ENCODE measurements around the gene FUS.
"Not testable (repeated sequence)": the region's sequence is repeated elsewhere in the genome, so short reads cannot be mapped to it uniquely, and the experiment has no call there.

The FUS gene

DNA sequence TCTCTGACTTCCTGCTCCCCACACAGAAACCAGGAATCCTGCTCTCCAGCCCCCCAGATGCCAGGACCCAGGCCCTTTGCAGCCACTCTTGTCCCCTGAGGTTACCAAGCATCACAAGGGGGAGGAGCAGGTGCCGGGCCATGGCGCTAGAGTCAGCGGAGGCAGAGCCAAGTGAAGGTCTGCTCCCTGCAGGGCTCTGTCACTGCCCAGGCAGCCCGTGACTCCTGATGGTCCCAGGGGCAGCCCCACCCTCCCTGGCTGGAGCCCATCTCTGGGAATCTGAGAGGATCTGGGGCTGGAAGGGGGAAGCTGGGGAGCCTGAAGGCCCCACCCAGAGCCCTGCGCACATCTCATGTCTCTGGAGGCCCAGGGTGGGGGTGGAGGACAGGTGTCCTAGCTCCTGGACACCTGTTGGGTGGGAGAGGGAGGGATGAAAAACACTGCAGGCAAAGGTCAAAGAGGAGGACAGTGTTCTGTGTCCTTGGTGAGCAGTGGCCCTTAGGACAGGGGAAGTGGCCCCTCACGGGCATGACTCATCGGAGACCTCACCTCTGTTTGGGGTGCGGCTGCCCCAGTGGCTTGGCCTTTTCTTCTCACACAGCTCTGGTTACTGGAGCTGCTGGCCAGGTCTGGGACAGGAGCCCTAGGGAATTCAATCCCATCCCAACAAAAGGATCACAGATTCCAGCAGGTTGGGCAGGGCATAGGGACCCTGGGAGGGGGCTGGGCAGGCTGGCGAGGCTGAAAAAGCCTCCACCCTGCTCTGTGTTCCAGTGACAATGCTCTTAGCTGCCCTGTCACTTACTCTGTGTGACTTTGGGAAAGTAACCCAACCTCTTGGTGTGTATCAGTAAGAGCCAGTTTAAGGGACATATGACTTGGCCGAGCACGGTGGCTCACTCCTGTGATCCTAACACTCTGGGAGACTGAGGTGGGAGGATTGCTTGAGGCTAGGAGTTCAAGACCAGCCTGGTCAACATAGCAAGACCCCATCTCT is 29.7 kb upstream of the FUS start, which contains the start of gene PRSS36:
PRSS36 (minus strand) TSS at position 173 of the 997 bp plus-strand sequence; CDS start at position 142, 31 bp downstream.
- peaks cover 68% of the 10 kb centered on the region for H3K4me1 Mint-ChIP-seq (ENCODE audit: low read depth)
- peak within 1 kb of the TSS; percentile 77 for H3K4me3 Mint-ChIP-seq
- H3K27ac Mint-ChIP-seq, result peak within 1 kb of the TSS; percentile 93
- H3K9me3 Mint-ChIP-seq, result no peaks in the 10 kb centered on the region
- intact Hi-C loops (cut with micrococcal nuclease), result no loop called here
- H3K36me3 Mint-ChIP-seq (ENCODE audit: low read depth), result peaks cover 26% of the 10 kb centered on the region
- no peaks in the 10 kb centered on the region for H3K27me3 Mint-ChIP-seq

DNA sequence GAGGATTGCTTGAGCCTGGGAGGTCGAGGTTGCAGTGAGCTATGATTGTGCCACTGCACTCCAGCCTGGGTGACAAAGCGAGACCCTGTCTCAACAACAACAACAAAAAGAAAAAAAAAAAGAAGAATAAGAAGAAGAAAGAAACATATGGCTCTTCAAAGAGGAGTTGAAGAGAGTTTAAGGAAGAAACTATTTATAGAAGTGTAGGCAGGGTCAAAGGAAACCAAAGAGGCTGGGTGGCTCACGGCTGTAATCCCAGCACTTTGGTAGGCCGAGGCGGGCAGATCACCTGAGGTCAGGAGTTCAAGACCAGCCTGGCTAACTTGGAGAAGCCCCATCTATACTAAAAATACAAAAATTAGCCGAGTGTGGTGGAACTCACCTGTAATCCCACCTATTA is 29.0 kb upstream of the FUS start:
- H3K4me3 Mint-ChIP-seq, result peak overlapping the region; percentile 37
- intact Hi-C loops (cut with micrococcal nuclease), result not testable (repeated sequence)

DNA sequence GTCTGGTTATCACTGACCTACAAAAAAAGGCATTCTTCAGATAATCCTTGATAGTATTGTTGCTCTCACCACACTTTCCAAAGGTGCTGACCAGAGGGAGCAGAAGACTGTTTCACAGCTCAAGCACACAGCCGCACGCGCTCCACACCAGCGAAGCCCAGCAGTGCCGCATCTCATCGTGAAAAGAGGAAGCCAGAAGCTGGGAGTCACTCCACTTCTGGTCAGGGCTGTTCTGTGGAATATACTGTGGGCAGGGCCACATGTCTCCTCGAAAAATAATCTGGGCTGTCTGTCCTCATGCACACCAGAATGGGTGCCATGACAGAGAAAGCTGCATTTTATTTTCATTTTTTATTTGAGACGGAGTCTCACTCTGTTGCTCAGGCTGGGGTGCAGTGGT is 22.8 kb upstream of the FUS start:
- no peaks in the 10 kb centered on the region for H3K36me3 Mint-ChIP-seq (ENCODE audit: low read depth)
- H3K4me1 Mint-ChIP-seq (ENCODE audit: low read depth), result peaks cover 19% of the 10 kb centered on the region
- peaks cover 4% of the 10 kb centered on the region for H3K27me3 Mint-ChIP-seq
- peak overlapping the region; percentile 6 for H3K4me3 Mint-ChIP-seq
- H3K9me3 Mint-ChIP-seq, result no peaks in the 10 kb centered on the region
- intact Hi-C loops (cut with micrococcal nuclease), result no loop called here
- peak overlapping the region; percentile 88 for H3K27ac Mint-ChIP-seq

More for the DNA sequence above, 29.0 kb upstream of the FUS start:
- H3K27ac Mint-ChIP-seq, result peak overlapping the region; percentile 93
- peaks cover 18% of the 10 kb centered on the region for H3K36me3 Mint-ChIP-seq (ENCODE audit: low read depth)
- not testable (repeated sequence) for H3K27me3 Mint-ChIP-seq, H3K9me3 Mint-ChIP-seq
- H3K4me1 Mint-ChIP-seq (ENCODE audit: low read depth), result peaks cover 61% of the 10 kb centered on the region

DNA sequence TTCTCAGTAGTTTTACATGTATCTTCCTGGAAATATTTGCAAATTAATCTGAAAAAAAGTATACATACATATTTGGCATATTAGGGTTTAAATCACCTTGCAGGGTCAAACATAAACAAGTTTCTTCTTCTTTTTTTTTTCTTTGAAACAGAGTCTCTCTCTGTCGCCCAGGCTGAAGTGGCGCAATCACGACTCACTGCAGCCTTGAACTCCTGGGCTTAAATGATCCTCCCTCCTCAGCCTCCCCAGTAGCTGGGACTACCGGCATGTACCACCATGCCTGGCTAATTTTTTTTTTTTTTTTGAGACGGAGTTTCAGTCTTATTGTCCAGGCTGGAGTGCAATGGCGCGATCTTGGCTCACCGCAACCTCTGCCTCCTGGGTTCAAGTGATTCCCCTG is 12.6 kb upstream of the FUS start:
- no peaks in the 10 kb centered on the region for H3K27me3 Mint-ChIP-seq
- no peaks in the 10 kb centered on the region for H3K9me3 Mint-ChIP-seq
- no peaks in the 10 kb centered on the region for H3K36me3 Mint-ChIP-seq (ENCODE audit: low read depth)
- peaks cover 4% of the 10 kb centered on the region for H3K4me1 Mint-ChIP-seq (ENCODE audit: low read depth)
- intact Hi-C loops (cut with micrococcal nuclease), result no loop called here
- no peak overlapping the region for H3K4me3 Mint-ChIP-seq
- H3K27ac Mint-ChIP-seq, result no peak overlapping the region

DNA sequence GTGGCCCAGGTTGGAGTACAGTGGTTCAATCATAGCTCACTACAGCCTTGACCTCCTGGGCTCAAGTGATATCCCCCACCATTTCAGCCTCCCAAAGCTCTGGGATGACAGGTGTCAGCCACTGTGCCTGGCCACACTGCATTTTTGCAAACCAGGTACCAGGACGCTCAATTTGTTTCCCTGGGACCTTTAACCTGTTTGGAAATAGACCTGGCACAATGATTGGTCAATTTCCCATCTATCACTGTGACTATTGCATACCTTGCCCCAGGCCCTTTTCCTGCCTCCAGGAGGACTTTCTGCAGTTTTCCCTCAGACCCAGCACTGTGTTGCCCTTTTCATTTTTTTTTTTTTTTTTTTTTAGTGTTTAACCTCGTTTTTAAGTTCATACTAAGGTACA is 11.1 kb upstream of the FUS start:
- Mint-ChIP-seq H3K27me3 (no peaks in the 10 kb centered on the region), H3K4me1 (ENCODE audit: low read depth) (peaks cover 10% of the 10 kb centered on the region), H3K9me3 (no peaks in the 10 kb centered on the region), H3K36me3 (ENCODE audit: low read depth) (no peaks in the 10 kb centered on the region), H3K27ac (peak overlapping the region; percentile 25), H3K4me3 (no peak overlapping the region)
- intact Hi-C loops (cut with micrococcal nuclease), result no loop called here

DNA sequence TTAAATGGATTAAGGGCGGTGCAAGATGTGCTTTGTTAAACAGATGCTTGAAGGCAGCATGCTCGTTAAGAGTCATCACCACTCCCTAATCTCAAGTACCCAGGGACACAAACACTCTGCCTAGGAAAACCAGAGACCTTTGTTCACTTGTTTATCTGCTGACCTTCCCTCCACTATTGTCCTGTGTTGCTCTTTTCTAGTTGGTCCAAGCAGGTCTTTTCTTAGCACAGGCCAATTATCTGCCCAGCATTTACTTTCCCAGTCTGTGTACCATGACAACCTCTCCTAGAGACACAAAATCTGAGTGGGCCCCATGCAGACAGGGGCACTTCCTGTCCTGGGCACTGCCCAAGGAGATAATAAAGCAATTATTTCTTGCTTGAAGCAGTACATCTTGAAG is 9.9 kb upstream of the FUS start:
- H3K4me3 Mint-ChIP-seq, H3K9me3 Mint-ChIP-seq: not testable (repeated sequence)

DNA sequence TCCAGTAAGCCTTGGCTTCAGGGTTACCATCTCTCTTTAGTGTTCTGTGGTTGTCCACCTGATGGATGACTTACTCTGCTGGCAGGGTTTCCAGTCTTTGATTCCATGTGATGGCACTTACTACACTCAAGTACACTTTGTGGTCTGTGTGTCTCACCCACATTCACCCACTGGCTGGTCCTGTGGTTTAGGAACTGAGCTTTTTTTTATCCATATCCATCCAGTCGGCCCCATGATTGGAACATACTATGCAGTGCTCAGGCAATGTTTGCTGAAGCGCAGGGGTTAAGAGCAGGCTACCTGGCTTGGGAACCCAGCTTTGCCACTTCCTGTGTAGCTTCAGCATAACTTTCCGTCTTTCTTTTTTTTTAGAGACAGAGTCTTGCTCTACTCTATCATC is 2.8 kb upstream of the FUS start:
- Mint-ChIP-seq H3K4me1 (ENCODE audit: low read depth) (peaks cover 38% of the 10 kb centered on the region), H3K27ac (peak overlapping the region; percentile 68), H3K9me3 (no peaks in the 10 kb centered on the region), H3K4me3 (no peak overlapping the region), H3K36me3 (ENCODE audit: low read depth) (peaks cover 31% of the 10 kb centered on the region), H3K27me3 (peaks cover 8% of the 10 kb centered on the region)
- intact Hi-C loops (cut with micrococcal nuclease), result no loop called here

More for the DNA sequence above, 9.9 kb upstream of the FUS start:
- H3K27ac Mint-ChIP-seq; intact Hi-C loops (cut with micrococcal nuclease); H3K27me3 Mint-ChIP-seq; H3K4me1 Mint-ChIP-seq (ENCODE audit: low read depth); H3K36me3 Mint-ChIP-seq (ENCODE audit: low read depth): not testable (repeated sequence)

DNA sequence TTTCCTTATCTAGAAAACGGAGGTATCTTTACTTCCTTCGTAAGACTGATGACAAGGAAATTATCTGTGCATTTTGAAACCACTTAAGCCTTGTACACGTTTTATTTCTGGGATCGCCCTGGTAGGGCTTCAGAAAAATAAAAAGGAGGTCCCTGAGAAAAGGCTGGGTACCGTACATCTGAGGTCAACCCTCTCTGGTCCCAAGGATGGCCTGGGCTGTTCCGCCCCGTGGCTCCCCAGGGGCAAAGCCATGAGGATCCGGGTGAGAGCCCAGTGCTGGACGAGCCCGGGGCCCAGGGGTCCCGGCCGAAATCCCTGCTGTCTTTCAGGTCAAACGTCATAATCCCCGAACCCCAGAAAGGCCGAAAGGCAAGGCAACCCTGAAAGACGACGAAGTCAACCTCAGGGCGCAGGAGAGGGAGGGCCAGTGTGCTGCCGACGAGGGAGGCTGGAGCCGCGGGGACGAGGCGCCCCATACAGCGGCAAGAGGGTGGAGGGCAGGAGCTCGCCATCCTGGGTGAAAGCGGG is 656 bp upstream of the FUS start:
- peaks cover 54% of the 10 kb centered on the region for H3K4me1 Mint-ChIP-seq (ENCODE audit: low read depth)
- peak overlapping the region; percentile 98 for H3K4me3 Mint-ChIP-seq
- H3K27ac Mint-ChIP-seq, result peak overlapping the region; percentile 100
- intact Hi-C loops (cut with micrococcal nuclease), result no loop called here
- H3K27me3 Mint-ChIP-seq, result peaks cover 8% of the 10 kb centered on the region
- peaks cover 52% of the 10 kb centered on the region for H3K36me3 Mint-ChIP-seq (ENCODE audit: low read depth)
- H3K9me3 Mint-ChIP-seq, result no peaks in the 10 kb centered on the region

DNA sequence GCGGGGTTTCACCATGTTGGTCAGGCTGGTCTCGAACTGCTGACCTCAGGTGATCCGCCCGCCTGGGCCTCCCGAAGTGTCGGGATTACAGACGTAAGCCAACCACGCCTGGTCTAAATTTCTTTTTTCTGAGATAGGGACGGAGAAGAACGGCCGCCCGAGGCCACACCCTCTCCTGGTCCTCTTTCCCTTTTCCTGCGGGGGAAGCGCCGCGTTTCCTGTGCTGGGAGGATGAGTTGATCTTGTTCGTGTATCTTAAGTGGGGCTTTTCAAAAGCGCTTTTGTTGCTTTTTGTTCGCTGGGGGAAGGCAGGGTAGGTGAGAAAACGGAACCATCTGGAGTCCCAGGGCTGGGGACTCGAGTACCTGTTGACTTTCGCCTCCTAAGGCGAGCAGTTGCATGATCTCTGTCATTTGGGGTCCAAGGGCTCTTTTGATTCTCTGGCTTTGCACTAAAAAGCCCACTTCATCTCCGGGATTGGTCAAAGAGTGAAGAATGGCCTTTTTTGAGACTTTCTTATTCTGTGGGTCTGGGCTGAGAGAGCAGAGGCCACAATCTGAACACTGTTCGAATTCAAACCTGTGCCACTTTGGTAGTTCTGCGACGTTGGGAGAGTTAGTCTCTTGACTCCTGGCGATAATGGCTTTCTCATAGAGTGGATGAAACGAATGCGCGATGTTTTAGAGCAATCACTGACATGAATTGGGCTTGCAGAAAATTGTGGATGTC is 1.3 kb downstream of the FUS start:
- Mint-ChIP-seq H3K27ac (peak overlapping the region; percentile 100), H3K4me3 (peak overlapping the region; percentile 98), H3K36me3 (ENCODE audit: low read depth) (peaks cover 72% of the 10 kb centered on the region), H3K9me3 (no peaks in the 10 kb centered on the region), H3K27me3 (peaks cover 8% of the 10 kb centered on the region), H3K4me1 (ENCODE audit: low read depth) (peaks cover 73% of the 10 kb centered on the region)
- intact Hi-C loops (cut with micrococcal nuclease), result loop anchor here (10.0 kb wide), 1 partner anchor 174 kb away; the partner anchor contains the start of gene ITGAX

DNA sequence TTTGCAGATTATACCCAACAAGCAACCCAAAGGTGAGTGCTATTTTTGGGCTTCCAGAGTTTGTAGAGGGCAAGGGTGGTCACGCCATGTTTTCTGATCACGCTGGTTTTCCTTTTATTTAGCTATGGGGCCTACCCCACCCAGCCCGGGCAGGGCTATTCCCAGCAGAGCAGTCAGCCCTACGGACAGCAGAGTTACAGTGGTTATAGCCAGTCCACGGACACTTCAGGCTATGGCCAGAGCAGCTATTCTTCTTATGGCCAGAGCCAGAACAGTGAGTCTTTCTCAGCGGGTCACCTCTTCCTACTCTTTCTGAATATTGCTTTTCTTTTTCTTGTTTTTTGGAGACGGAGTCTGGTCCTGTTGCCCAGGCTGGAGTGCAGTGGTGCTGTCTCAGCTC is 2.5 kb downstream of the FUS start:
- peak overlapping the region; percentile 98 for H3K4me3 Mint-ChIP-seq
- H3K9me3 Mint-ChIP-seq, result no peaks in the 10 kb centered on the region
- H3K4me1 Mint-ChIP-seq (ENCODE audit: low read depth), result peaks cover 77% of the 10 kb centered on the region
- peaks cover 2% of the 10 kb centered on the region for H3K27me3 Mint-ChIP-seq
- H3K27ac Mint-ChIP-seq, result peak overlapping the region; percentile 100
- intact Hi-C loops (cut with micrococcal nuclease), result loop anchor here (10.0 kb wide), 1 partner anchor 172 kb away; the partner anchor contains the start of gene ITGAX
- H3K36me3 Mint-ChIP-seq (ENCODE audit: low read depth), result peaks cover 83% of the 10 kb centered on the region

DNA sequence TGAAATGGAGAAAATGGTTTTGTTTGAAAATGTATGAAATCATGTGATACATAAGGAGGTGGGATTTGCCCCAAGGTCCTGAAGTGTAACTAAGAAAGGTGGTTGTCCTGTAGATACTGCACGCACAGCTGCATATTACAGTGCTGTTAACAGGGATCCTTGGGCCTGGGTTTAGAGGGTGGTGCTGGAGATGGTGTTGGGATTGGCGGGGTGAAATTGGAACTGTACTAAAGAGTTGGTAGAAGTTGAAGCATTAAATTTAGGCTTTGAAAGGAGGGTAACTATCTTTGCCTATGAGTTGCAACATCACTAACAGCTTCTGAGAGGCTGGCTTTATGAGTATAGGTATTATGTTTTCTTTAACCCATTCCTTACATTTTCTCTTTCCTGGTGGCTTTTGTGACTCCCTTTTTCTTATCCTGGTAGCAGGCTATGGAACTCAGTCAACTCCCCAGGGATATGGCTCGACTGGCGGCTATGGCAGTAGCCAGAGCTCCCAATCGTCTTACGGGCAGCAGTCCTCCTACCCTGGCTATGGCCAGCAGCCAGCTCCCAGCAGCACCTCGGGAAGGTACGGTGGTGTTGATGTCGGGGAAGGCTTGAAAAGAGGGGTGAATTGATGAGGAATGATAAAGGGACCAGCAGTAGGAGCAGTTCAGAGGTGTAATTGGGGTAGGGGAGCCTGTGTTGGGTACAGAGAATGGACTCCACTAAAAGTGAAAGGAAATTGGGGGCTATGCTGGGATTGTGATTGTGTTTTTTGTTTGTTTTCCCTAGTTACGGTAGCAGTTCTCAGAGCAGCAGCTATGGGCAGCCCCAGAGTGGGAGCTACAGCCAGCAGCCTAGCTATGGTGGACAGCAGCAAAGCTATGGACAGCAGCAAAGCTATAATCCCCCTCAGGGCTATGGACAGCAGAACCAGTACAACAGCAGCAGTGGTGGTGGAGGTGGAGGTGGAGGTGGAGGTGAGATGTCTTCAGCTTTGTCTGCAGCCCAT is 3.8 kb downstream of the FUS start:
- intact Hi-C loops (cut with micrococcal nuclease), result loop anchor here (10.0 kb wide), 1 partner anchor 171 kb away; the partner anchor contains the start of gene ITGAX
- Mint-ChIP-seq H3K36me3 (ENCODE audit: low read depth) (peaks cover 97% of the 10 kb centered on the region), H3K4me3 (peak overlapping the region; percentile 28), H3K4me1 (ENCODE audit: low read depth) (peaks cover 80% of the 10 kb centered on the region), H3K27me3 (no peaks in the 10 kb centered on the region), H3K27ac (peak overlapping the region; percentile 100), H3K9me3 (no peaks in the 10 kb centered on the region)

DNA sequence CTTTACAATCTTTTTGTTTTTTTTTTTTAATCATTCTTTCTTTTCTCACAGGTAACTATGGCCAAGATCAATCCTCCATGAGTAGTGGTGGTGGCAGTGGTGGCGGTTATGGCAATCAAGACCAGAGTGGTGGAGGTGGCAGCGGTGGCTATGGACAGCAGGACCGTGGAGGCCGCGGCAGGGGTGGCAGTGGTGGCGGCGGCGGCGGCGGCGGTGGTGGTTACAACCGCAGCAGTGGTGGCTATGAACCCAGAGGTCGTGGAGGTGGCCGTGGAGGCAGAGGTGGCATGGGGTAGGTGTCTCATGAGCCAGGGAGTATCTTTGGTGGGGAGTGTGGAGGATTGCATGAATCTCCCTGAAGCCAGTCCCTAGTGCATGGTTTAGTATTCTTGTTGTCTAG is 4.9 kb downstream of the FUS start:
- no peaks in the 10 kb centered on the region for H3K9me3 Mint-ChIP-seq
- H3K4me1 Mint-ChIP-seq (ENCODE audit: low read depth), result peaks cover 83% of the 10 kb centered on the region
- intact Hi-C loops (cut with micrococcal nuclease), result loop anchor here (10.0 kb wide), 1 partner anchor 170 kb away; the partner anchor contains the start of gene ITGAX
- H3K4me3 Mint-ChIP-seq, result peak overlapping the region; percentile 46
- H3K36me3 Mint-ChIP-seq (ENCODE audit: low read depth), result peaks cover 100% of the 10 kb centered on the region
- H3K27ac Mint-ChIP-seq, result peak overlapping the region; percentile 100
- no peaks in the 10 kb centered on the region for H3K27me3 Mint-ChIP-seq

DNA sequence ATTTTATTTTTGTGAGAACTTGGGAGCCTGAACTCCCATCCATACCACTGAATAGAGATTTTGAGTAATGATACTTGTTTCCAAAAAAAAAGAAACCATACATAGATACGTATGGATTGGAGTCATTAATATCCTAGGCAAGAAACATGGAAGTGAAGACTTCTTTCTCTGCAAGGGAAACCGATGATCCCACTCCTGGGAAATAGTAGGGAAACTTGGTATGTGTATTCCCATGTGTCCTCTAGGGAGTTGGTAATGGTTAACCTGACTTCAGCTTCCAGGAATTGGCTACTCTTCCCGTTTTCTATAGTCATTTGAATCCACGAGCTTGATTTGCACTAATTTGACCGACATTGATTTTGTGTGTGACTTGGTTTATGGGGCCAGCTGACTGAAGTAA is 5.4 kb downstream of the FUS start:
- H3K9me3 Mint-ChIP-seq, result no peaks in the 10 kb centered on the region
- peak overlapping the region; percentile 100 for H3K27ac Mint-ChIP-seq
- intact Hi-C loops (cut with micrococcal nuclease), result loop anchor here (10.0 kb wide), 1 partner anchor 169 kb away; the partner anchor contains the start of gene ITGAX
- no peaks in the 10 kb centered on the region for H3K27me3 Mint-ChIP-seq
- peak overlapping the region; percentile 70 for H3K4me3 Mint-ChIP-seq
- H3K36me3 Mint-ChIP-seq (ENCODE audit: low read depth), result peaks cover 100% of the 10 kb centered on the region
- peaks cover 88% of the 10 kb centered on the region for H3K4me1 Mint-ChIP-seq (ENCODE audit: low read depth)

All from dendritic cell treated with granulocyte-macrophage colony-stimulating factor and Interleukin-4, amounts not matched to agents 40 ng/mL and 50 ng/mL, for 4 days (primary cell).